H1 (cell line): ENCODE data around the gene MGLL.

Source experiments
- BRCA1 ChIP-seq: IDR thresholded peaks from 2 replicates; pipeline ENCODE4 v1.6.1; 2012; ENCODE audit warnings: low read depth, low read length, improper control_type of control experiment
- CREB1 ChIP-seq: IDR thresholded peaks from 2 replicates; pipeline ENCODE4 v1.6.1; 2012; ENCODE audit warnings: inconsistent platforms
- HDAC6 ChIP-seq: IDR thresholded peaks from one replicate; pipeline ENCODE4 v1.7.1; 2012; ENCODE audit warnings: low read depth, mild to moderate bottlenecking, inconsistent platforms, low read length, moderate library complexity
- NRF1 ChIP-seq: IDR thresholded peaks from 2 replicates; pipeline ENCODE4 v1.6.1; 2011; ENCODE audit warnings: mild to moderate bottlenecking, low read depth, low read length, improper control_type of control experiment
- PHF8 ChIP-seq: fragments of 200-600 bp; sonication (generic); conservative IDR thresholded peaks from 2 replicates; pipeline ENCODE4 v1.7.1; 2012; ENCODE audit warnings: low read depth, mild to moderate bottlenecking, inconsistent platforms, low read length, moderate library complexity
- POLR2A ChIP-seq, 2 experiments: IDR thresholded peaks; 1 replicate in 1 of 2; 2 replicates in 1 of 2; pipeline ENCODE4 v1.6.1; 2011; ENCODE audit warnings: low read depth in 2 of 2, low read length in 2 of 2, mild to moderate bottlenecking in 2 of 2; ENCODE audit errors: control extremely low read depth in 1 of 2
- POLR2AphosphoS5 ChIP-seq: IDR thresholded peaks from 2 replicates; pipeline ENCODE4 v1.6.1; 2011; ENCODE audit warnings: low read depth, low read length
- RAD21 ChIP-seq, 2 experiments: IDR thresholded peaks in 1 of 2; conservative IDR thresholded peaks in 1 of 2; 2 replicates each; pipeline ENCODE4 v1.6.1; 2011; ENCODE audit warnings: low read depth in 2 of 2, low read length in 2 of 2, improper control_type of control experiment in 1 of 2, inconsistent platforms in 1 of 2, mild to moderate bottlenecking in 1 of 2, moderate library complexity in 1 of 2
- SUZ12 ChIP-seq: fragments of 200-600 bp; sonication (generic); IDR thresholded peaks from 2 replicates; pipeline ENCODE4 v1.6.1; 2012; ENCODE audit warnings: mild to moderate bottlenecking, inconsistent platforms, low read length, moderate library complexity, mixed read lengths
- TCF12 ChIP-seq: IDR thresholded peaks from 2 replicates; pipeline ENCODE4 v1.6.1; 2011; ENCODE audit warnings: low read depth, mild to moderate bottlenecking, low read length
- TEAD4 ChIP-seq: IDR thresholded peaks from 2 replicates; pipeline ENCODE4 v1.6.1; 2012; ENCODE audit warnings: low read depth, low read length, inconsistent platforms, mixed read lengths
- TF ChIP-seq, protein P1 (sequence below), 3 experiments: IDR thresholded peaks; 1 replicate in 2 of 3; 2 replicates in 1 of 3; pipeline versions ENCODE4 v1.5.1 to v1.6.1; 2011; ENCODE audit warnings: low read length in 3 of 3, mild to moderate bottlenecking in 3 of 3, inconsistent platforms in 2 of 3, low read depth in 1 of 3, moderate library complexity in 1 of 3; ENCODE audit not compliant: insufficient read depth in 1 of 3; ENCODE audit errors: control extremely low read depth in 1 of 3

DNA sequence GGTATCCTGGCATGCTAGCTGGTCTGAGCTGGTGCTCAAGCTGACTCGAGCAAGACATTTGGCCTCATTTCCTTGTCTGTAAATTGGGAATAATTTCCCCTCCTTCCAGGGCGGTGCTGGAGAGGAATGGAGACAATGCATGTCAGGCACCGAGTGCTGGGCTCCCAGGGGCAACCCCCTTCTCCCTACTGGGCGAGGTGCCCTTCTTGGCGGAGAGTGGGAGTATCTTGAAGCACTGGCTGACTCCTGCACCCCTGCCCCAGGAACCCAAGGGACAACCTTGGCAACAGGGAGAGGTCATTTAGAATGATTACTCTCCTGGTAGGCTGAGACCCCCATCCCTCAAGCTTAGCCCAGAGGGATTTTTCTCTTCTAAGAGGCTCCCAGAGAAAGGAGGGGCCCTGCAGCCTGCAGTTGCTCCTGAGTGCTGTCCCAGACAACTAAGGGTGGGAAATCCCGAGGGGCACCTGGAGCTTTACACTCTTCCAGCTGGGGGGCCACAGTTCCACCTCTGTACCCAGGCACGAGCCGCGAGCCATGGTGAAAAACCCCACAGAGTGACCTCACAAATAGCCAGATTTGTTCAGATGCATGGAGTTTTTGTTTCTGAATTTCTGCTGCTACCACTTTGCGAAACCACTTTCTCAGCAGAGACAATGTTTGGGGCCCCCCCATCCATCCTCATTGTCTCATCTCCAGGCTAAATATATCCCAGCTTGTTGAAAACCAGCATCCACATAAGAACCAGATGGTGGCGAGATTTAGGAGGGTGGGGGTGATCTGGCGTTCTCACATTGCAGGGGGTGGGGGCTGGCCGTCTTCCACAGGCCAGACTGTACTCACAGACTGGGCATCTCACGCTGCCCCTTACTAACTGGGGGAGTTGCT, 104.7 kb downstream of the MGLL start:
- TF ChIP-seq RAD21 (IDR thresholded peaks at IDR 0.05 in 1 of 2, conservative IDR thresholded peaks at IDR 0.05 in 1 of 2; ENCODE audit: low read depth in 2 of 2, low read length in 2 of 2) (no peak), SUZ12 (no peak), POLR2AphosphoS5 (no peak), TCF12 (no peak), BRCA1 (no peak), TEAD4 (no peak), PHF8 (no peak), HDAC6 (no peak), NRF1 (no peak), CREB1 (no peak), POLR2A (IDR thresholded peaks at IDR 0.05; ENCODE audit: control extremely low read depth in 1 of 2, low read depth in 2 of 2, low read length in 2 of 2) (no peak)
- TF ChIP-seq, protein P1, sequence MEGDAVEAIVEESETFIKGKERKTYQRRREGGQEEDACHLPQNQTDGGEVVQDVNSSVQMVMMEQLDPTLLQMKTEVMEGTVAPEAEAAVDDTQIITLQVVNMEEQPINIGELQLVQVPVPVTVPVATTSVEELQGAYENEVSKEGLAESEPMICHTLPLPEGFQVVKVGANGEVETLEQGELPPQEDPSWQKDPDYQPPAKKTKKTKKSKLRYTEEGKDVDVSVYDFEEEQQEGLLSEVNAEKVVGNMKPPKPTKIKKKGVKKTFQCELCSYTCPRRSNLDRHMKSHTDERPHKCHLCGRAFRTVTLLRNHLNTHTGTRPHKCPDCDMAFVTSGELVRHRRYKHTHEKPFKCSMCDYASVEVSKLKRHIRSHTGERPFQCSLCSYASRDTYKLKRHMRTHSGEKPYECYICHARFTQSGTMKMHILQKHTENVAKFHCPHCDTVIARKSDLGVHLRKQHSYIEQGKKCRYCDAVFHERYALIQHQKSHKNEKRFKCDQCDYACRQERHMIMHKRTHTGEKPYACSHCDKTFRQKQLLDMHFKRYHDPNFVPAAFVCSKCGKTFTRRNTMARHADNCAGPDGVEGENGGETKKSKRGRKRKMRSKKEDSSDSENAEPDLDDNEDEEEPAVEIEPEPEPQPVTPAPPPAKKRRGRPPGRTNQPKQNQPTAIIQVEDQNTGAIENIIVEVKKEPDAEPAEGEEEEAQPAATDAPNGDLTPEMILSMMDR (IDR thresholded peaks at IDR 0.05; ENCODE audit: control extremely low read depth in 1 of 3, insufficient read depth in 1 of 3, low read depth in 1 of 3, low read length in 3 of 3): no peak
